Cardiac muscle cell (in vitro differentiated cells and primary cell): ENCODE measurements around the gene ATP6V1G3. TPM values are rescaled to one million over a fixed set of nuclear protein-coding genes. Genes with fewer than 3 reads are reported as not detected.
"Not testable (repeated sequence)": the region's sequence is repeated elsewhere in the genome, so short reads cannot be mapped to it uniquely, and the experiment has no call there.

ENCODE experiments used
- DNase-seq, 2 donors: peaks; one replicate each; pipeline versions ENCODE4 v3.0.0 to v3.0.0-alpha.2; 2010 to 2017; ENCODE audit warnings: low read depth in 1 of 2, low spot score in 1 of 2
- H3K27ac ChIP-seq: fragments of 200-600 bp; sonication (generic); 2 replicates; pipeline ENCODE4 v1.5.1; 2016
- H3K27me3 ChIP-seq: fragments of 200-600 bp; sonication (generic); 2 replicates; pipeline ENCODE4 v1.6.0; 2016; ENCODE audit warnings: control low read depth
- H3K36me3 ChIP-seq: fragments of 200-600 bp; sonication (generic); 2 replicates; pipeline ENCODE4 v1.5.1; 2016; ENCODE audit warnings: control low read depth
- H3K4me1 ChIP-seq: fragments of 200-600 bp; sonication (generic); 2 replicates; pipeline ENCODE4 v1.8.1; 2017; ENCODE audit warnings: low read depth, mild to moderate bottlenecking, mixed run types
- H3K4me3 ChIP-seq: fragments of 200-600 bp; sonication (generic); 2 replicates; pipeline ENCODE4 v1.5.1; 2016; ENCODE audit warnings: mild to moderate bottlenecking
- H3K9me3 ChIP-seq: fragments of 200-600 bp; sonication (generic); 2 replicates; pipeline ENCODE4 v1.5.1; 2017; ENCODE audit warnings: low read depth, mild to moderate bottlenecking, control low read depth
- CTCF ChIP-seq: IDR thresholded peaks from 2 replicates; pipeline ENCODE4 v1.5.1; 2012; ENCODE audit warnings: low read depth, mild to moderate bottlenecking, low read length
- polyA plus RNA-seq: library from polyadenylated mRNA; unstranded; fragments of >200 nt; fragmentation: Nextera tagmentation; extraction: Ambion mirVana; gene quantifications from 2 replicates; pipeline ENCODE4 v1.2.1, GENCODE V29; 2016
- total RNA-seq: library from RNA; depleted of rRNA; stranded (reverse); fragments of >200 nt; gene quantifications from 2 replicates; pipeline ENCODE4 v1.2.3, GENCODE V29; 2016

The ATP6V1G3 gene
- total and polyA plus RNA-seq, 2 experiments from 2014 or later, result not detected

- no peaks in the 10 kb centered on the region for H3K9me3 ChIP-seq
- H3K4me3 ChIP-seq, result no peak overlapping the region
- no peak for TF ChIP-seq CTCF
- no peak for DNase-seq
- no peaks in the 10 kb centered on the region for H3K4me1 ChIP-seq
- H3K27ac ChIP-seq, result no peak overlapping the region
- no peaks in the 10 kb centered on the region for H3K27me3 ChIP-seq
- H3K36me3 ChIP-seq, result no peaks in the 10 kb centered on the region
Measured at GRCh38 chr1:198480876-198481275, 59.6 kb downstream of the ATP6V1G3 start.

- H3K36me3 ChIP-seq, H3K27me3 ChIP-seq, DNase-seq, H3K27ac ChIP-seq, H3K4me1 ChIP-seq, H3K4me3 ChIP-seq, H3K9me3 ChIP-seq: not testable (repeated sequence)
Measured at GRCh38 chr1:198477354-198477753, 63.1 kb downstream of the ATP6V1G3 start.

Other genes starting within 250 kb of the ATP6V1G3 start
- gene PTPRC, start 98.4 kb upstream of the ATP6V1G3 start, total RNA-seq, result not detected in 2 replicates
- 0.07 TPM in 1 of 2 replicates, not detected in the other for gene PTPRC, start 98.4 kb upstream of the ATP6V1G3 start, polyA plus RNA-seq